ENCODE results near the gene DMRTA2.

The DMRTA2 gene

DNA sequence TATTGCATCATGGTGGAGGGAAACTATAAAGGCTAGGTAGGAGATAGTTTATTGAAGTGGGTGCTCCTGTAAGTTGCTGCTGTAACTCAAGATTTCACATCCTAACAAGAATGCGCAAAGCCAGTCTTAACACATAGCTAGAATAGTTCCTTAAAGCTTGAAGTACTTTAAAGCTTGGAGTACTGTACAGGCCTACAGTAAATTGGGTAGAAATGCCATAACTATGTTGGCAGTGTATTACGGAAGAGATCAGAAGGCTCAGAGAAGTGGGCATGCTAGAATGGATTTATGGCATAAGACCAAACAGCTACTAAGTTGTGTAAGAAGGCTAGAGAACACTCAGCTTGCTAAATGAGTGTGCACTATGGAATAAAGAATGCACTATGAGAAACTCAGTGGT lies 44.5 kb downstream of the DMRTA2 start:
- ATAC-seq: no peak

DNA sequence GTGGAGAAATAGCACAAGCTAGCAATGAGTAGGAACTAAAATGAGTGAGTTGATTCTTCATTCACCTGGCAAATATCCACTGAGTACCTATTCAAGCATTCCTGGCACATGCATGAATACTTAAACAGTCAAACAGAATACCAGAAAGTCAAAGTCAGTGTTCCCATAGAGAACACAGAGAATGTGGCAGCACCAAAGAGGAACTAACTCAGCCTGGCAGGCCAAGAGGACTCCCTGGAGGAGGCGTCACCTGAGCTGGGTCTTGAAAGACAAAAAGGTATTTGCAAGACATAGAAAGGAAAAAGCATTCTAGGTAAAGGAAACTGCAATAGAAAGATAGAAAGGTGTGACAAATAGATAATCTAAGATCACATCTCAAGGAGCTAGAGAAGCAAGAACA lies 49.7 kb downstream of the DMRTA2 start:
- no peak for ATAC-seq
- TF ChIP-seq ESRRG (CRISPR knock-in tag; IDR thresholded peaks at IDR 0.05) (no peak), PPARA (CRISPR knock-in tag; IDR thresholded peaks at IDR 0.05; ENCODE audit: borderline replicate concordance) (no peak), ZC3H10 (CRISPR knock-in tag; IDR thresholded peaks at IDR 0.05) (no peak), TOX (CRISPR knock-in tag; IDR thresholded peaks at IDR 0.05; ENCODE audit: borderline replicate concordance) (no peak), TCF4 (CRISPR knock-in tag; IDR thresholded peaks at IDR 0.05; ENCODE audit: borderline replicate concordance) (no peak), CSDC2 (CRISPR knock-in tag; IDR thresholded peaks at IDR 0.05) (no peak), SNAI2 (CRISPR knock-in tag; IDR thresholded peaks at IDR 0.05) (no peak), BACH2 (CRISPR knock-in tag; IDR thresholded peaks at IDR 0.05; ENCODE audit: borderline replicate concordance) (no peak), ARNTL (CRISPR knock-in tag; IDR thresholded peaks at IDR 0.05; ENCODE audit: borderline replicate concordance, low read depth) (no peak), ZNF70 (CRISPR knock-in tag; IDR thresholded peaks at IDR 0.05) (no peak), ZNF8 (CRISPR knock-in tag; IDR thresholded peaks at IDR 0.05) (no peak), ZNF565 (CRISPR knock-in tag; conservative IDR thresholded peaks at IDR 0.05; ENCODE audit: low read depth) (no peak), GLIS3 (CRISPR knock-in tag; IDR thresholded peaks at IDR 0.05) (no peak), CREB5 (CRISPR knock-in tag; IDR thresholded peaks at IDR 0.05; ENCODE audit: low read depth) (no peak), ZFP30 (CRISPR knock-in tag; IDR thresholded peaks at IDR 0.05) (no peak), PATZ1 (CRISPR knock-in tag; IDR thresholded peaks at IDR 0.05; ENCODE audit: borderline replicate concordance) (no peak)
- TF ChIP-seq, protein P1, sequence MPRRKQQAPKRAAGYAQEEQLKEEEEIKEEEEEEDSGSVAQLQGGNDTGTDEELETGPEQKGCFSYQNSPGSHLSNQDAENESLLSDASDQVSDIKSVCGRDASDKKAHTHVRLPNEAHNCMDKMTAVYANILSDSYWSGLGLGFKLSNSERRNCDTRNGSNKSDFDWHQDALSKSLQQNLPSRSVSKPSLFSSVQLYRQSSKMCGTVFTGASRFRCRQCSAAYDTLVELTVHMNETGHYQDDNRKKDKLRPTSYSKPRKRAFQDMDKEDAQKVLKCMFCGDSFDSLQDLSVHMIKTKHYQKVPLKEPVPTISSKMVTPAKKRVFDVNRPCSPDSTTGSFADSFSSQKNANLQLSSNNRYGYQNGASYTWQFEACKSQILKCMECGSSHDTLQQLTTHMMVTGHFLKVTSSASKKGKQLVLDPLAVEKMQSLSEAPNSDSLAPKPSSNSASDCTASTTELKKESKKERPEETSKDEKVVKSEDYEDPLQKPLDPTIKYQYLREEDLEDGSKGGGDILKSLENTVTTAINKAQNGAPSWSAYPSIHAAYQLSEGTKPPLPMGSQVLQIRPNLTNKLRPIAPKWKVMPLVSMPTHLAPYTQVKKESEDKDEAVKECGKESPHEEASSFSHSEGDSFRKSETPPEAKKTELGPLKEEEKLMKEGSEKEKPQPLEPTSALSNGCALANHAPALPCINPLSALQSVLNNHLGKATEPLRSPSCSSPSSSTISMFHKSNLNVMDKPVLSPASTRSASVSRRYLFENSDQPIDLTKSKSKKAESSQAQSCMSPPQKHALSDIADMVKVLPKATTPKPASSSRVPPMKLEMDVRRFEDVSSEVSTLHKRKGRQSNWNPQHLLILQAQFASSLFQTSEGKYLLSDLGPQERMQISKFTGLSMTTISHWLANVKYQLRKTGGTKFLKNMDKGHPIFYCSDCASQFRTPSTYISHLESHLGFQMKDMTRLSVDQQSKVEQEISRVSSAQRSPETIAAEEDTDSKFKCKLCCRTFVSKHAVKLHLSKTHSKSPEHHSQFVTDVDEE (CRISPR knock-in tag; IDR thresholded peaks at IDR 0.05): no peak

More for the DNA sequence above, 44.5 kb downstream of the DMRTA2 start:
- TF ChIP-seq ESRRG (CRISPR knock-in tag; IDR thresholded peaks at IDR 0.05): no peak
- TF ChIP-seq PATZ1 (CRISPR knock-in tag; IDR thresholded peaks at IDR 0.05; ENCODE audit: borderline replicate concordance): no peak
- no peak for TF ChIP-seq SNAI2 (CRISPR knock-in tag; IDR thresholded peaks at IDR 0.05)
- no peak for TF ChIP-seq ZFP3 (CRISPR knock-in tag; IDR thresholded peaks at IDR 0.05)
- no peak for TF ChIP-seq ZNF70 (CRISPR knock-in tag; IDR thresholded peaks at IDR 0.05)
- TF ChIP-seq CSRNP3 (CRISPR knock-in tag; IDR thresholded peaks at IDR 0.05): no peak
- TF ChIP-seq, protein P1 (CRISPR knock-in tag; IDR thresholded peaks at IDR 0.05): no peak
- no peak for TF ChIP-seq ZNF565 (CRISPR knock-in tag; conservative IDR thresholded peaks at IDR 0.05; ENCODE audit: low read depth)
- TF ChIP-seq TCF4 (CRISPR knock-in tag; IDR thresholded peaks at IDR 0.05; ENCODE audit: borderline replicate concordance): no peak
- no peak for TF ChIP-seq ZNF8 (CRISPR knock-in tag; IDR thresholded peaks at IDR 0.05)
- TF ChIP-seq BACH2 (CRISPR knock-in tag; IDR thresholded peaks at IDR 0.05; ENCODE audit: borderline replicate concordance): no peak

Data from SK-N-SH treated with all-trans-retinoic acid at 6 μM for 48 hours (cell line).